HCEC 1CT (cell line): Measurements from ENCODE around the gene GALM.
"Not testable (repeated sequence)": the region's sequence is repeated elsewhere in the genome, so short reads cannot be mapped to it uniquely, and the experiment has no call there.

Experiments
- DNase-seq: peaks from one replicate; pipeline ENCODE4 v3.0.0-alpha.2; 2017

GALM gene

DNA sequence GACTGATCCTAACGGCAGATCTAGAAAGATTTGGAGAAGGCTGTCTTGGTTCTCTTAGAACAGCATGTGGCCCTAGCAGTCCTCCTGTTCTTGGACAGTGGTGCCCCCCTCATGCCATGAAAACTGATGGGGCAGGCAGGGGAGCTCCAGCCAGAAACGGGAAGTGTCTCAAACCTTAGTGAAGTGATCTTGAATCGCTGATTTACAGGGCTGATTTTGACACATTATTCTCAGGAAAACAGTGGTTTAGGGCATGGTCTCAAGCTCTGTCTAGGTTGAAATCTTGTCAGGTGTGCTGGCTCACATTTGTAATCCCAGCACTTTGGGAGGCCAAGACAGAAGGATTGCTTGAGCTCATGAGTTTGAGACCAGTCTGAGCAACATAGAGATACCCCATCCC lies 47.4 kb downstream of the GALM start:
- no peak for DNase-seq

DNA sequence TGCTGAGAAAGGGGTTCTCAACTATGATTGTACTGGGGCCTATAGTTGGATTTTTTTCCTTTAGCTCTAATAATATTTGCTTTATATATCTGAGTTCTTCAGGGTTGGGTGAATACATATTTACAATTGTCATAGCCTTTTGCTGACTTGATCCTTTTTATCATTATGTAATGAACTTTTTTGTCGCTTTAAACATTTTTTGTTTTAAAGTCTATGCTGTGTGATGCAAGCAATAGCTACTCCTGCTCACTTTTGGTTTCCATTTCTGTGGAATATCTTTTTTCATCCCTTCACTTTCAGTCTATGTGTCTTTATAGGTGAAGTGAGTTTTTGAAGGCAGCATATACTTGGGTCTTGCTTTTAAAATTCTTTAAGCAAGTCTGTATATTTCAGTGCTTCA lies 49.0 kb downstream of the GALM start:
- DNase-seq: not testable (repeated sequence)

DNA sequence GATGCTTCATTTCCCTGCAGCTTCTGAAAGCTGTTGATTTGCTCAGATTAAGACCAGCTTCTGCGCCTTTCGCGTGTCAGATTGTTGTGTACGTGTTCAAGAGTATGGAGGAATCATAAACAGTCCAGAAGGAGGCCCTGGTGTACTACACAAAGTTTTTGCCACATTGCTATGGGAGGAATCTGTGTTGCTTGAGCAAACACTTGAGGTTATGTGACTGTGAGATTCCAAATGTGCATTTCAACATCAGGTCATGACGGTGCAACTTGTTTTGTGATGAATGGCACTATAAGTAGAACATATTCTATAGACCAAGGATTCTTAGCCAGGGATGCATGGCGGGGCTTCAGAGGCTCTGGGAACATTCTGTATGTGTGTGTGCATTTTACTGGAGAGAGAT lies 50.3 kb downstream of the GALM start:
- peak; percentile 7 for DNase-seq

DNA sequence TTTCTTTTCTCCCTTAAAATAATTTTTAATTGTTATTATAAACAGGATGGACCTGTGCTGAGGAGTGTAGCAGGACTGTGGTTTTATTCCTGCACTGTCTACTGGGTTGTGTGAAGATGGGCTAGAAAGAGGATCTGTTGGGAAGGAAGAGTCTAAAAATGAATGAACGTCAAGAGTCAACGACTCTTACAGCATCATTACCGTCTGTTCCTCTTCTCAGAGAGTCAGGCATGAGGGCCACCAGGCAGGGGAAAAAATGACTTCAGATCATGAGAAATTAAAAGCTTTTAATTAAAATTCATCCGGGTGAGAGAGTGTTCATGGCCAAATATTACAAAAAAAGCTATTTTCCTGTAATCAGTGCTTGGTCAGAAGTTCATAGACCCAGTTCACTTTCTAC lies 52.7 kb downstream of the GALM start:
- no peak for DNase-seq

DNA sequence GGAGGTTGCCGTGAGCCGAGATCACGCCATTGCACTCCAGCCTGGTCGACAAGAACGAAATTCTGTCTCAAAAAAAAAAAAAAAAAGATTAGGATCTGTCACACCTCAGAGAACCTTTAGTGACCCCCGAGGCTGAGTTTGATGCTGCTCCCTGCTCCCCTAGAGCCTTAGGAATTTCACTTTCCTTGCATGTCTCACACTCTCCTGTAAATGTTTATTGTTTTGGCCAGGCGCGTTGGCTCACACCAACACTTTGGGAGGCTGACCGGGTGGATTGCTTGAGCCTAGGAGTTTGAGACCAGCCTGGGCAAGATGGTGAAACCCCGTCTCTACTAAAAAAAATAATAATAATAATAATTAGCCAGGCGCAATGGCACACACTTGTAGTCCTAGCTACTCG lies 53.8 kb downstream of the GALM start:
- no peak for DNase-seq

GRCh38 chr2:38720613-38721241 lies 54.8 kb downstream of the GALM start:
- DNase-seq: peak; percentile 94

DNA sequence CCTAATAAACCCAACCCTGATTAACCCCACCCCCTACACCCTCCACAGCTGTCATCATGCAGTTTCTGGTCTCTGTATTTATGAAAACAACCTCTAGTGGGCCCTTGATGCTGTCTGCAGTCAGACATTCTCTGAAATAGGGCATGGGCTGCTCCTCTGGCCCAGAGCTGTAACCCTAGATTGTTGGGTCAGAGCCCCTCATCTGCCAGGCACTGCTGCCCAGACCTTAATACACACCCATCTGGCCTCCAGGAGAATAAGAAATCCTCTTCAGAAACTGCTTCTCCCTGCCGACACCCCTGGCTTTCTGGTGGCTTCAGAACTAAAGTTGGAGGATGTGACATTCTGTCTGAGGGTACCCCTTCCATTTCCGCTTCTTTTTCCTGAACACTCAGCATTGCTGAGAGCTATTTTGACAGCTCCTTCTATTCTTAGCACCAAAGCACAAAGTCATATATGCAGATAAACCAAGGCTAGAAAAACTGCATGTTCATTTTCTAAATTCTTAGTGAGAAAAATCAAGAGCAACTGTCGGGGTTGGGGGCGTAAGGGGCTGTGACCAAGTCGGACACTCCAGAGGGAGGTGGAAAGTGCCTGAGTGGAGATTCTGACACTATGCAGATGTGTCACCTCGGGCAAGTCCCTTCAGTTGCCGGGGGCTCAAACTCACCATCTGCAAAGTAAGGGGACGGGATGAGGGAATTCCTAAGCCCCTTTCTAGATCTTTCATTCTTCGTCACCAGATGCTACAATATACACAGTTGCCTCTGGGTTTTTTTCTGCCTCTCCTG lies 56.6 kb downstream of the GALM start:
- DNase-seq: no peak

DNA sequence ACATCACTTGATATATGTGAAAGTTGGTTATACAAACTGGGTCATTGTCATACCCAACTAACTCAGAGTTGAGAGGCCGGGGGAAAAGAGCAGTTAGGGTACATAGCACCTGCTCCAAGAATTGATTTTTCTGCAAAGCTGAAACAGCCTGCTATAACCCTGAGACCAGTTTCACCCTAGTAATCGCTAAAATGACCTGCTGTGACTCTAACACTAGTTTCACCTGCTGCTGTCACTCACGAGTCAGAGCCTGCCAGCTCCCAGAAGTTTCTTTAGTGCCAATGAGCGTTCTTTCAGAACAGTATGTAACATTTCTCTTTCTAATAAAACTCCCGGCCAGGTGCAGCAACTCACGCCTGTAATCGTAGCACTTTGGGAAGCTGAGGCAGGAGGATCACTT lies 57.3 kb downstream of the GALM start:
- no peak for DNase-seq

GRCh38 chr2:38727661-38728060 lies 61.7 kb downstream of the GALM start:
- no peak for DNase-seq

GRCh38 chr2:38728694-38729093 lies 62.8 kb downstream of the GALM start:
- DNase-seq: no peak

DNA sequence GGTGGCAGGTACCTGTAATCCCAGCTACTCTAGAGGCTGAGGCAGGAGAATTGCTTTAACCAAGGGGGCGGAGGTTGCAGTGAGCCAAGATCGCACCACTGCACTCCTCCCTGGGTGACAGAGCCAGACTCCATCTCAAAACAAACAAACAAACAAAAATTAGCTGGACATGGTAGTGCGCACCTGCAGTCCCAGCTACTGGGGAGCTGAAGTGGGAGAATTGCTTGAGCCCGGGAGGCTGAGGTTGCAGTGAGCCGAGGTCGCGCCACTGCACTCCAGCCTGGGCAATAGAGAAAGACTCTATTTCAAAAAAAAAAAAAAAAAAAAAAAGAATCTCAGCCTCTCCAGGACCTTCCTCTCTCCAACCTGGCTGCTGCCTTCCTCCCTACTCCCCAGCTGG lies 65.2 kb downstream of the GALM start:
- no peak for DNase-seq

- no peak for DNase-seq
These were observed 65.8 kb downstream of the GALM start for GRCh38 chr2:38731684-38732221.

- DNase-seq: no peak
These were observed 67.5 kb downstream of the GALM start for GRCh38 chr2:38733300-38733971.

GRCh38 chr2:38734299-38735058 lies 68.6 kb downstream of the GALM start:
- DNase-seq: no peak

GRCh38 chr2:38735999-38736320 lies 70.0 kb downstream of the GALM start:
- DNase-seq: no peak

GRCh38 chr2:38737000-38737698 lies 71.2 kb downstream of the GALM start:
- not testable (repeated sequence) for DNase-seq

DNA sequence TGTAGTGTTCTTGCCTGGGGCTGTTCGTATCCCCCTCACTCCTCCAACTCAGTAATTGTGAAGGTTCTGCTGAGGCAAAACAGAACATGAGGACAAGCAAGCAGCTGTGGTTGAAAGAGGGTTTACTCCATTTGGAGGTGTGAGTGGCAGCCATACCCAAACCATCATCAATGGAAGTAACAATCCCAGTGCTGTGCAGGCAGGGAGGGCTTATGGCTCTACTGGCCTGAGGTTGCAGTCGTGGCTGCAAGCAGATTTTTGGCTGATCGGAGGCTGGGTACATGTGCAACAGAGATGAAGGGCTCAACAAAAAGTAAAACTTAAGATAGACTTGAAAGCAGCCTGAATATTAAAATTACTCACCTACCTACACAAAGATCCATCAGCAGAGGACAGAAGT lies 72.0 kb downstream of the GALM start:
- DNase-seq: no peak

GRCh38 chr2:38739524-38739923 lies 73.6 kb downstream of the GALM start:
- DNase-seq: no peak

DNA sequence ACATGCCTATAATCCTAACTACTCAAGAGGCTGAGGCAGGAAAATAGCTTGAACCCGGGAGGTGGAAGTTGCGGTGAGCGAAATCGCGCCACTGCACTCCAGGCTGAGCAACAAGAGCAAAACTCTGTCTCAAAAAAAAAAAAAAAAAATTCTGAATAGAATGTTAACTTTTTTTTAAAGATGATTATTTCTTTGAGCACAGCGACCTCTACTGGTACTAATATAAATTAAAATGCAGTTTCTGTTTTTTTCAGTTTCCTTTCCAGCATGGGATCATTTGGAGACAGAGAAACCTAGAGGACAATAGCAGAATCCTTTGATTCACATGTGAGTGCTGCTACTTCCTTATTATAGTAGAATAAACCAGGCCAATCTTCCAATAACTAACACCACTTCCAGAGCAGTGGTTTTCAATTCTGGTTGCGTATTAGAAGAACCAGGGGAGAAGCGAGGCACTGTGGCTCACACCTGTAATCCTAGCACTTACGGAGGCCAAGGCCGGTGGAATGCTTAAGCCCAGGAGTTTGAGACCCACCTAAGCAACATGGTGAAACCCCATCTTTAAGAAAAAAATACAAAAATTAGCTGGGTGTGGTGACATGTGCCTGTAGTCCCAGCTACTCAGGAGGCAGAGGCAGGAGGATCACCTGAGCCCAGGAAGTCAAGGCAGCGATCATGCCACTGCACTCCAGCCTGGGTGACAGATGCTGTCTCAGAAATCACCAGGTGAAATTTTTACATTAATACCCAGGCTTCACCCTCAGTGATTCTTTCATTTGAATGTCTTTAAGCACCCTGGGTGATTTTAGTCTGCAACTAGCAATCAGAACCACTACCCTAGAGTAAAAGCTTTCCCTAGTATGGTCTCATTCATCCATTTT lies 75.2 kb downstream of the GALM start:
- DNase-seq: peak; percentile 50

DNA sequence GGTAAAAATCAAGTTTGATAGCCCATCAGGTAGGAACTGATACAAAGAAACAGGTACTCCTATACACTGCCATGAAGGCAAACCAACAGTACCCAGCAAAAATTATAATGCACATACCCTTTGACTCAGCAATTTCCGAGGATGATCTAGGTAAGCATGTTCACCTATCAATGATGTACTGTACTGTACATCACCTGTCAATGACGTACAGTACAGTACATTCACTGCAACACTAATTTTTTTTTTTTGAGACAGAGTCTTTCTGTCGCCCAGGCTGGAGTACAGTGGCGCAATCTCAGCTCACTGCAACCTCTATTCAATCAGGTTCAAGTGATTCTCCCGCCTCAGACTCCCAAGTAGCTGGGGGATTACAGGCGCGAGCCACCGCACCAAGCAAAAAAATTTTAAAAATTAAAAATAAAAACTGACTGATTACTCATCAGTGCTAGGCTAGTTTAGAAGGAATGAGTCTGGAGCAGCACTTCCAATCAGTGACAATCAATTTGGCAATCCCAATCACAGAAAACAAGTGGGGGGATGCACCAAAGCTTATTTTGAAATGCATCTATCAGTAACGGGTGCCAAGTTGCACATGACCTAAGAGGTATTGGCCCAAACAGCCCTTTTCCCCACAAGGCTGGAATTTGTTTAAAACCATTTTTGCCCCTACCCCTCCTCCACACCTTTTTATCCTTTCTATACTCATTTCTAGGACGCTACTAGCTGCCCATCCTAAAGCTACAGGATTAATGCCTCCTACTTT lies 77.1 kb downstream of the GALM start:
- DNase-seq: no peak
